Neural cell (in vitro differentiated cells): ENCODE data around the gene PKN2. TPM values are rescaled to one million over a fixed set of nuclear protein-coding genes. Genes with fewer than 3 reads are reported as not detected.
"Not testable (repeated sequence)": the region's sequence is repeated elsewhere in the genome, so short reads cannot be mapped to it uniquely, and the experiment has no call there.

Experiments
- H2AFZ ChIP-seq: fragments of 200-600, 300-800 bp; sonication (generic), shearing (Covaris generic); 2 replicates; pipeline ENCODE4 v1.6.0; 2014; ENCODE audit warnings: low read depth, mild to moderate bottlenecking, antibody characterized with exemption, low read length, moderate library complexity
- H3F3A ChIP-seq: fragments of 200-600 bp; shearing (Covaris generic); 2 replicates; pipeline ENCODE4 v1.6.1; 2016; ENCODE audit warnings: mild to moderate bottlenecking, moderate library complexity, mixed read lengths, antibody characterized with exemption, low read length; ENCODE audit not compliant: insufficient read depth, poor library complexity, severe bottlenecking
- H3K27ac ChIP-seq: fragments of 200-600, 300-800 bp; sonication (generic), shearing (Covaris generic); 2 replicates; pipeline ENCODE4 v1.5.1; 2014; ENCODE audit warnings: mild to moderate bottlenecking, low read length, moderate library complexity
- H3K27me3 ChIP-seq: fragments of 300-800, 200-600 bp; sonication (generic), shearing (Covaris generic); 2 replicates; pipeline ENCODE4 v1.6.0; 2014; ENCODE audit warnings: mild to moderate bottlenecking, low read depth, low read length, moderate library complexity; ENCODE audit not compliant: insufficient read depth
- H3K36me3 ChIP-seq: fragments of 300-800, 200-600 bp; sonication (generic), shearing (Covaris generic); 2 replicates; pipeline ENCODE4 v1.5.1; 2014; ENCODE audit warnings: mild to moderate bottlenecking, antibody characterized with exemption, low read length, moderate library complexity; ENCODE audit not compliant: insufficient read depth
- H3K4me2 ChIP-seq: fragments of 300-800, 200-600 bp; sonication (generic), shearing (Covaris generic); 2 replicates; pipeline ENCODE4 v1.6.0; 2014; ENCODE audit warnings: mild to moderate bottlenecking, low read length
- H3K4me3 ChIP-seq: fragments of 300-800, 200-600 bp; sonication (generic), shearing (Covaris generic); 2 replicates; pipeline ENCODE4 v1.5.1; 2014; ENCODE audit warnings: mild to moderate bottlenecking, low read length, moderate library complexity
- H3K79me2 ChIP-seq: fragments of 200-600 bp; shearing (Covaris generic); replicated peaks from 2 replicates; pipeline ENCODE4 v1.6.0; 2014; ENCODE audit warnings: mild to moderate bottlenecking, low read length, moderate library complexity; ENCODE audit not compliant: insufficient read depth
- H3K9ac ChIP-seq: fragments of 300-800, 200-600 bp; sonication (generic), shearing (Covaris generic); 2 replicates; pipeline ENCODE4 v1.6.1; 2016; ENCODE audit warnings: mild to moderate bottlenecking, low read length, mixed read lengths
- H3K9me2 ChIP-seq: fragments of 200-600 bp; shearing (Covaris generic); 2 replicates; pipeline ENCODE4 v1.6.1; 2016; ENCODE audit warnings: mild to moderate bottlenecking, low read length, mixed read lengths; ENCODE audit not compliant: insufficient read depth
- H3K9me3 ChIP-seq: fragments of 200-600, 300-800 bp; sonication (generic), shearing (Covaris generic); 2 replicates; pipeline ENCODE4 v1.6.1; 2016; ENCODE audit warnings: mild to moderate bottlenecking, mixed run types, low read length, moderate library complexity, mixed read lengths
- H4K20me1 ChIP-seq: fragments of 200-600 bp; shearing (Covaris generic); 2 replicates; pipeline ENCODE4 v1.6.1; 2016; ENCODE audit warnings: mild to moderate bottlenecking, mixed run types; ENCODE audit not compliant: insufficient read depth
- CTCF ChIP-seq: fragments of 450-650 bp; IDR thresholded peaks from 2 replicates; pipeline ENCODE4 v1.5.1; 2014; ENCODE audit warnings: antibody characterized with exemption, mild to moderate bottlenecking, moderate library complexity; ENCODE audit not compliant: poor library complexity, severe bottlenecking
- EP300 ChIP-seq: fragments of 450-650 bp; conservative IDR thresholded peaks from 2 replicates; pipeline ENCODE4 v1.6.1; 2014; ENCODE audit warnings: antibody characterized with exemption, mild to moderate bottlenecking, moderate library complexity; ENCODE audit not compliant: poor library complexity, severe bottlenecking
- EZH2 ChIP-seq: fragments of 200-600, 300-800 bp; shearing (Covaris generic), sonication (generic); IDR thresholded peaks from 2 replicates; pipeline ENCODE4 v1.6.1; 2014; ENCODE audit warnings: antibody characterized with exemption, low read length, borderline replicate concordance, mild to moderate bottlenecking; ENCODE audit not compliant: insufficient read depth, poor library complexity, severe bottlenecking
- MXI1 ChIP-seq: fragments of 450-650 bp; conservative IDR thresholded peaks from 2 replicates; pipeline ENCODE4 v1.6.1; 2014; ENCODE audit warnings: antibody characterized with exemption, mild to moderate bottlenecking; ENCODE audit not compliant: poor library complexity, severe bottlenecking
- POLR2AphosphoS5 ChIP-seq: IDR thresholded peaks from 2 replicates; pipeline ENCODE4 v1.6.1; 2012
- RAD21 ChIP-seq: fragments of 450-650 bp; conservative IDR thresholded peaks from 2 replicates; pipeline ENCODE4 v1.6.1; 2014; ENCODE audit warnings: antibody characterized with exemption, mild to moderate bottlenecking, moderate library complexity
- SMC3 ChIP-seq: fragments of 450-650 bp; conservative IDR thresholded peaks from 2 replicates; pipeline ENCODE4 v1.6.1; 2014; ENCODE audit warnings: antibody characterized with exemption, mild to moderate bottlenecking, moderate library complexity; ENCODE audit not compliant: poor library complexity
- TAF1 ChIP-seq: IDR thresholded peaks from 2 replicates; pipeline ENCODE4 v1.6.1; 2012; ENCODE audit warnings: low read depth
- polyA plus RNA-seq: library from polyadenylated mRNA; depleted of rRNA; stranded (reverse); fragments of >200 nt; gene quantifications from 2 replicates; pipeline ENCODE4 v1.2.3, GENCODE V29; 2014
- TF ChIP-seq, protein P1 (sequence below): IDR thresholded peaks from 2 replicates; pipeline ENCODE4 v1.6.1; 2012; ENCODE audit warnings: borderline replicate concordance

Gene PKN2
- polyA plus RNA-seq, 1 donor from 2014 or later: 38.4 TPM

DNA sequence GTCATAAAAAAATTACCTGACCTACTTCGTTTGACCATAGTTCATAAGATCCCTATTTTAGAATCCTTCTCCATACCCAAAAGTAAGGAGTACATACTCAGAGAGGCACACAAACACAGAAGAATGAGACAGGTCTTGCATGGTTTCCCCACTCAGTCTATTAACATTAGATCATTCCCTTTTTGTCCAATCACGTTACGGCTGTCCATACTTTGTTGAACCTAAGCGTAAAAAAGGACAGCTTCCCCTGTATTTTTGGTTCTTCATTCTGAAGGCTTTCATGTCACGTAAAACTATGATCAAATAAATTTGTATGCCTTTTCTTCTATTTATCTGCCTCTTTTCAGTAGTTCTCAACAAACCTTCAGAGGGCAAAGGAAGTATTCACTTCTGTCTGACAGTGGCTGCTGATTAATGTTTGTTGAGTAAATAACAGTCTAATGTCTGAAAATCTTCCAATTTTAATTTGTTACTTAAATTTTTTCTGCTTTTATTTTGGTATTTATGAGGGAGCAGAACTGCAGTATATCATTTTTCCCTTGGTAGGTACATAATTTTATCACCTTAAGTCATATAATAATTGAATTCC, 16.4 kb downstream of the PKN2 start:
- Histone ChIP-seq H3K27ac (no peak overlapping the region), H4K20me1 (no peaks in the 10 kb centered on the region), H3K4me3 (no peak overlapping the region), H3K27me3 (no peaks in the 10 kb centered on the region), H2AFZ (no peak overlapping the region), H3K9me2 (no peaks in the 10 kb centered on the region), H3K9ac (no peak overlapping the region), H3K36me3 (no peaks in the 10 kb centered on the region), H3K79me2 (peaks cover 66% of the 10 kb centered on the region), H3K9me3 (no peaks in the 10 kb centered on the region), H3F3A (no peaks in the 10 kb centered on the region), H3K4me2 (no peak overlapping the region)
- TF ChIP-seq SMC3 (no peak), CTCF (no peak), RAD21 (no peak), TAF1 (no peak), MXI1 (no peak)
- TF ChIP-seq, protein P1, sequence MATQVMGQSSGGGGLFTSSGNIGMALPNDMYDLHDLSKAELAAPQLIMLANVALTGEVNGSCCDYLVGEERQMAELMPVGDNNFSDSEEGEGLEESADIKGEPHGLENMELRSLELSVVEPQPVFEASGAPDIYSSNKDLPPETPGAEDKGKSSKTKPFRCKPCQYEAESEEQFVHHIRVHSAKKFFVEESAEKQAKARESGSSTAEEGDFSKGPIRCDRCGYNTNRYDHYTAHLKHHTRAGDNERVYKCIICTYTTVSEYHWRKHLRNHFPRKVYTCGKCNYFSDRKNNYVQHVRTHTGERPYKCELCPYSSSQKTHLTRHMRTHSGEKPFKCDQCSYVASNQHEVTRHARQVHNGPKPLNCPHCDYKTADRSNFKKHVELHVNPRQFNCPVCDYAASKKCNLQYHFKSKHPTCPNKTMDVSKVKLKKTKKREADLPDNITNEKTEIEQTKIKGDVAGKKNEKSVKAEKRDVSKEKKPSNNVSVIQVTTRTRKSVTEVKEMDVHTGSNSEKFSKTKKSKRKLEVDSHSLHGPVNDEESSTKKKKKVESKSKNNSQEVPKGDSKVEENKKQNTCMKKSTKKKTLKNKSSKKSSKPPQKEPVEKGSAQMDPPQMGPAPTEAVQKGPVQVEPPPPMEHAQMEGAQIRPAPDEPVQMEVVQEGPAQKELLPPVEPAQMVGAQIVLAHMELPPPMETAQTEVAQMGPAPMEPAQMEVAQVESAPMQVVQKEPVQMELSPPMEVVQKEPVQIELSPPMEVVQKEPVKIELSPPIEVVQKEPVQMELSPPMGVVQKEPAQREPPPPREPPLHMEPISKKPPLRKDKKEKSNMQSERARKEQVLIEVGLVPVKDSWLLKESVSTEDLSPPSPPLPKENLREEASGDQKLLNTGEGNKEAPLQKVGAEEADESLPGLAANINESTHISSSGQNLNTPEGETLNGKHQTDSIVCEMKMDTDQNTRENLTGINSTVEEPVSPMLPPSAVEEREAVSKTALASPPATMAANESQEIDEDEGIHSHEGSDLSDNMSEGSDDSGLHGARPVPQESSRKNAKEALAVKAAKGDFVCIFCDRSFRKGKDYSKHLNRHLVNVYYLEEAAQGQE: no peak

GRCh38 chr1:88701275-88701674, 17.2 kb downstream of the PKN2 start:
- no peak overlapping the region for H3K4me2 ChIP-seq
- H3K9me2 ChIP-seq: no peaks in the 10 kb centered on the region
- H3K4me3 ChIP-seq: no peak overlapping the region
- H3K9ac ChIP-seq: no peak overlapping the region
- no peaks in the 10 kb centered on the region for H3F3A ChIP-seq
- H3K9me3 ChIP-seq: no peaks in the 10 kb centered on the region
- H3K27ac ChIP-seq: no peak overlapping the region
- no peak overlapping the region for H2AFZ ChIP-seq
- no peak for TF ChIP-seq MXI1
- TF ChIP-seq, protein P1: no peak
- no peak for TF ChIP-seq POLR2AphosphoS5
- TF ChIP-seq SMC3: no peak
- TF ChIP-seq CTCF: no peak
- TF ChIP-seq RAD21: no peak
- no peak for TF ChIP-seq EP300
- no peak for TF ChIP-seq EZH2
- no peak for TF ChIP-seq TAF1
- H3K27me3 ChIP-seq: no peaks in the 10 kb centered on the region
- H3K79me2 ChIP-seq: peaks cover 66% of the 10 kb centered on the region
- no peaks in the 10 kb centered on the region for H3K36me3 ChIP-seq
- no peaks in the 10 kb centered on the region for H4K20me1 ChIP-seq

DNA sequence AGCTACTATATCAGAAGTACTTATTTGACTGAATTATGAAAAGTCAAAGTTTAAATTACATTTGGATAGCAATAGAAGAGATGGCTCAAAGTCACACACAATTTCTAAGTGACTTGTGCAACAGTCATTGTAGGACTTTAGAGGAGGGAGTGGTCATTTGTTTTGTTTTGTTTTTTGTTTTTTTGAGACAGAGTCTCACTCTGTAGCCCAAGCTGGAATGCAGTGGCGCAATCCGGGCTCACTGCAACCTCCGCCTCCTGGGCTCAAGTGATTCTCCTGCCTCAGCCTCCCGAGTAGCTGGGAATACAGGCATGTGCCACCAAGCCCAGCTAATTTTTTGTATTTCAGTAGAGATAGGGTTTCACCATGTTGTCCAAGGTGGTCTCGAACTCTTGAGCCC, 17.7 kb downstream of the PKN2 start:
- not testable (repeated sequence) for H2AFZ ChIP-seq, H4K20me1 ChIP-seq, H3K9ac ChIP-seq, H3K27me3 ChIP-seq, H3K4me2 ChIP-seq, H3K9me3 ChIP-seq, H3K9me2 ChIP-seq, H3K4me3 ChIP-seq, H3F3A ChIP-seq, H3K27ac ChIP-seq, H3K36me3 ChIP-seq
- peaks cover 65% of the 10 kb centered on the region for H3K79me2 ChIP-seq
